ENCODE measurements around the gene MRPL53.

MRPL53 gene

DNA sequence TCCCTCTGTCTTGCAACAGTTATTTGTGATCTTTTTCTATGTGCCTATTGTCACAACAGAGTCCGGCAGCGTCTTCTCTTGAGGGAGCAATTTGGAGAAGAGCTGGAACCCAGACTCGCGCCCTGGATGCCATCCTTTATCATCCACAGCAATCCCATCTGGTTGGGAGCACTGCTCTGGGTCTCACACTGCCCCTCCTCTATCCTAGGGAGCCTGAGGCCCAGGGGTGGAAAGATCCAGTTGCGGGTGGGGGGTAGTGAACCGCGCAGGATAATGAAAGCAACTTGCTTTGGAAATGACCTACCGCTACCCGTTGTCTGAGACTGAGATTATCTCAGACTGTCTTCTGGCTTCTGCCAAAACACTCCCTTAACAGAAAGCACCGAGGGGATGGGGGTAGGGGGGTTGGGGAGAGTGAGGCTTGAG is 13.5 kb downstream of the MRPL53 start:
- ChIA-PET CTCF (interaction anchor here (1.0 kb wide), 1 partner anchor 25 kb away, joined by 3 read pairs; no protein-coding TSS in a partner anchor), POLR2A (interaction anchor here (1.1 to 8.2 kb wide), 15 partner anchors 9 to 133 kb away, joined by 3 to 81 read pairs (median 10); partner anchors contain the start of genes AUP1, C2orf81, CCDC142 and HTRA2)
- TF ChIP-seq SUZ12 (IDR thresholded peaks at IDR 0.05): no peak
- TF ChIP-seq LEF1 (IDR thresholded peaks at IDR 0.05; ENCODE audit: borderline replicate concordance): no peak
- no peak for TF ChIP-seq TARDBP (IDR thresholded peaks at IDR 0.05)
- TF ChIP-seq, protein P1, sequence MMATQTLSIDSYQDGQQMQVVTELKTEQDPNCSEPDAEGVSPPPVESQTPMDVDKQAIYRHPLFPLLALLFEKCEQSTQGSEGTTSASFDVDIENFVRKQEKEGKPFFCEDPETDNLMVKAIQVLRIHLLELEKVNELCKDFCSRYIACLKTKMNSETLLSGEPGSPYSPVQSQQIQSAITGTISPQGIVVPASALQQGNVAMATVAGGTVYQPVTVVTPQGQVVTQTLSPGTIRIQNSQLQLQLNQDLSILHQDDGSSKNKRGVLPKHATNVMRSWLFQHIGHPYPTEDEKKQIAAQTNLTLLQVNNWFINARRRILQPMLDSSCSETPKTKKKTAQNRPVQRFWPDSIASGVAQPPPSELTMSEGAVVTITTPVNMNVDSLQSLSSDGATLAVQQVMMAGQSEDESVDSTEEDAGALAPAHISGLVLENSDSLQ (IDR thresholded peaks at IDR 0.05): no peak
- TF ChIP-seq CTBP1 (IDR thresholded peaks at IDR 0.05; ENCODE audit: borderline replicate concordance): no peak
- TF ChIP-seq FOXK2 (IDR thresholded peaks at IDR 0.05): no peak
- no peak for TF ChIP-seq BHLHE40 (IDR thresholded peaks at IDR 0.05; ENCODE audit: borderline replicate concordance)
- no peak for TF ChIP-seq ARNT (IDR thresholded peaks at IDR 0.05)
- TF ChIP-seq HDGF (IDR thresholded peaks at IDR 0.05; ENCODE audit: borderline replicate concordance): no peak
- DNase-seq (ENCODE audit: extremely low spot score): no peak

DNA sequence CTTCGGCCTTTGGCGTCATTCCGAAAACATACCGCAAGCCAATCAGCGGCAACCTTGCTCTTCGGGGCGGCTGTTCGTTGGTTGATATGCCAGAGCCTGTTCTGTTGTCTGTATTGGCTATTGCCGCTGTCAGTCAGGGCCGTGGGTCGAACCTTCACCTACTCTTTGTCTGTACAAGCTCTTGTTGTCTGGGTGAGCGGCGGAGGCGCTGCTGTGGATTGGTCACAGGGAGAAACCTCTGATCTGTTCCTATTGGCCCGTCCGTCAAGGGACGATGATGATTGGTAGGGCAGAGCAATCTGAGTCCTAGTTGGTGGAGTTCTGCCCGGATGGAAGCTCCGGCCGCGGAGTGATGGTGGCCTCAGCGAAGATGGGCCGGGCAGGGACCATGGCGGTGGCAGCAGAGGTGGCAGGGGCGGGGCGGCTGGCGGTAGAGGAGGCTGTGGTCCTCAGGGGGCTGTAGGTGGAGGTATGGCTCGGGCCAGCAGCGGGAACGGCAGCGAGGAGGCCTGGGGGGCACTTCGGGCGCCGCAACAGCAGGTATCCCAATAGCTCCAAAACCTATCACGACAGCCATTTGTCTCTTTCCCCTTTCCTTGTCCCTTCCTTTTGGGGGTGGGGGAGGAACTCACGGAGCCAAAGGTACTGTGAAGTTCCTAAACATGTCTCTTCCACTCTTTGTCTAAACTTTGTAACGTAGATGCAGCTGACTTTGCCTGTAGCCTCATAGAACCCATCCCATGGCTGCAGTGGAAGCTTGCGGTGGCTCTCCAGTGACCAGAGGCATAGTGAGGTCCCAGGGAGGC is 14.1 kb downstream of the MRPL53 start, which contains the start of gene WBP1:
WBP1 (plus strand) TSS at position 307 of the 806 bp plus-strand sequence; CDS start at position 472, 165 bp downstream.
- peak; percentile 93 for DNase-seq (ENCODE audit: extremely low spot score)
- ChIA-PET POLR2A (interaction anchor here (0.5 to 8.2 kb wide), 21 partner anchors 10 to 197 kb away, joined by 3 to 81 read pairs (median 6); partner anchors contain the start of genes AUP1, C2orf81, CCDC142 and HTRA2), CTCF (interaction anchor here (1.0 kb wide), 2 partner anchors 25 to 73 kb away, joined by 3 read pairs; no protein-coding TSS in a partner anchor)
- TF ChIP-seq CTBP1 (IDR thresholded peaks at IDR 0.05; ENCODE audit: borderline replicate concordance): no peak
- peak; percentile 69; the same call in 1 of the 2 replicates for TF ChIP-seq FOXM1 (IDR thresholded peaks at IDR 0.05; ENCODE audit: borderline replicate concordance)
- 0 out of 2 replicates have a peak, but pooled peaks have one; percentile 19 for TF ChIP-seq L3MBTL2 (conservative IDR thresholded peaks at IDR 0.05)
- TF ChIP-seq, protein P1 (IDR thresholded peaks at IDR 0.05): peak; percentile 100

DNA sequence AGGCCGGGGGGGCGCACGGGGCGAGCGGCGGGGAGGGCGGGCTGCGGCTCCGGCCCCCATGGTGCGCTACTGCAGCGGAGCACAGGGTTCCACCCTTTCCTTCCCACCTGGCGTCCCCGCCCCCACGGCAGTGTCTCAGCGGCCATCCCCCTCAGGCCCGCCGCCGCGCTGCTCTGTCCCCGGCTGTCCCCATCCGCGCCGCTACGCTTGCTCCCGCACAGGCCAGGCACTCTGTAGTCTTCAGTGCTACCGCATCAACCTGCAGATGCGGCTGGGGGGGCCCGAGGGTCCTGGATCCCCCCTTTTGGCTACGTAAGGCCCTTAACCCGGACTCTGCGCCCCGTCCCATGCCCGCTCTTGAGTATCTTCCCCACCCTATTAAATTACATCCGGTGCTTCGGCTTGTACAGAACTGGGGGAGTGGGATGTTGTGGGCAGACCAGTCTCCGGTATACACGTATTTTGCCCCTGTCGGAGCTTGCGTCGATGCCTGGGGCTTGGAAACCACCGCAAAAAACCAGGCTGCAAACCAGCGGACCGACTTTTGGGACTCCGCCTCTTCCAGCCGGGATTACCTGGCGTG is 14.8 kb downstream of the MRPL53 start:
- peak; percentile 28 for DNase-seq (ENCODE audit: extremely low spot score)
- no peak for TF ChIP-seq BHLHE40 (IDR thresholded peaks at IDR 0.05; ENCODE audit: borderline replicate concordance)
- no peak for TF ChIP-seq ELF4 (IDR thresholded peaks at IDR 0.05)
- no peak for TF ChIP-seq FOXM1 (IDR thresholded peaks at IDR 0.05; ENCODE audit: borderline replicate concordance)
- TF ChIP-seq L3MBTL2 (conservative IDR thresholded peaks at IDR 0.05): no peak
- TF ChIP-seq ARNT (IDR thresholded peaks at IDR 0.05): no peak
- TF ChIP-seq, protein P1 (IDR thresholded peaks at IDR 0.05): no peak
- no peak for TF ChIP-seq NFRKB (IDR thresholded peaks at IDR 0.05)
- no peak for TF ChIP-seq FOXA1 (IDR thresholded peaks at IDR 0.05)
- TF ChIP-seq LEF1 (IDR thresholded peaks at IDR 0.05; ENCODE audit: borderline replicate concordance): no peak
- CTCF ChIA-PET: interaction anchor here (1.0 kb wide), 2 partner anchors 26 to 74 kb away, joined by 3 read pairs; no protein-coding TSS in a partner anchor
- POLR2A ChIA-PET: interaction anchor here (0.5 to 8.2 kb wide), 20 partner anchors 10 to 196 kb away, joined by 3 to 81 read pairs (median 6); partner anchors contain the start of genes AUP1, C2orf81, CCDC142 and HTRA2

DNA sequence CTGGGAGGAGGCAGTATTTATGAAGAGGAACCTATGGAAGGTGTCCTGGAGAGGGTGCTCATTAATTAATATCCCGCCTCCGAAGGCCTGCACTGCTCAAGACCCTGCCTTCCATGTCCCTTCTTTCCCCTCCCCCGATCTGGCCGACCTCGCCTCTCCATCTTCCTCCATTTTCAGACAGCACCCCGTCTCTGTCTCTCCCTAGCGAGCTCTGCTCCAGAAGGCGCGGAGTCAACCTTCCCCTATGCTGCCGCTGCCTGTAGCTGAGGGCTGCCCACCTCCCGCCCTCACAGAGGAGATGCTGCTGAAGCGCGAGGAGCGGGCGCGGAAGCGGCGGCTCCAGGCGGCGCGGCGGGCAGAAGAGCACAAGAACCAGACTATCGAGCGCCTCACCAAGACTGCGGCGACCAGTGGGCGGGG is 15.3 kb downstream of the MRPL53 start:
- CTCF ChIA-PET: no interaction called here
- DNase-seq (ENCODE audit: extremely low spot score): peak; percentile 16
- POLR2A ChIA-PET: interaction anchor here (0.8 to 8.2 kb wide), 11 partner anchors 10 to 66 kb away, joined by 3 to 81 read pairs (median 9); partner anchors contain the start of genes C2orf81, CCDC142, MRPL53 and TTC31
- TF ChIP-seq LEF1 (IDR thresholded peaks at IDR 0.05; ENCODE audit: borderline replicate concordance): no peak
- TF ChIP-seq, protein P1 (IDR thresholded peaks at IDR 0.05): no peak
- no peak for TF ChIP-seq HDGF (IDR thresholded peaks at IDR 0.05; ENCODE audit: borderline replicate concordance)
- TF ChIP-seq L3MBTL2 (conservative IDR thresholded peaks at IDR 0.05): no peak
- TF ChIP-seq CTBP1 (IDR thresholded peaks at IDR 0.05; ENCODE audit: borderline replicate concordance): no peak
- no peak for TF ChIP-seq SP1 (IDR thresholded peaks at IDR 0.05)

DNA sequence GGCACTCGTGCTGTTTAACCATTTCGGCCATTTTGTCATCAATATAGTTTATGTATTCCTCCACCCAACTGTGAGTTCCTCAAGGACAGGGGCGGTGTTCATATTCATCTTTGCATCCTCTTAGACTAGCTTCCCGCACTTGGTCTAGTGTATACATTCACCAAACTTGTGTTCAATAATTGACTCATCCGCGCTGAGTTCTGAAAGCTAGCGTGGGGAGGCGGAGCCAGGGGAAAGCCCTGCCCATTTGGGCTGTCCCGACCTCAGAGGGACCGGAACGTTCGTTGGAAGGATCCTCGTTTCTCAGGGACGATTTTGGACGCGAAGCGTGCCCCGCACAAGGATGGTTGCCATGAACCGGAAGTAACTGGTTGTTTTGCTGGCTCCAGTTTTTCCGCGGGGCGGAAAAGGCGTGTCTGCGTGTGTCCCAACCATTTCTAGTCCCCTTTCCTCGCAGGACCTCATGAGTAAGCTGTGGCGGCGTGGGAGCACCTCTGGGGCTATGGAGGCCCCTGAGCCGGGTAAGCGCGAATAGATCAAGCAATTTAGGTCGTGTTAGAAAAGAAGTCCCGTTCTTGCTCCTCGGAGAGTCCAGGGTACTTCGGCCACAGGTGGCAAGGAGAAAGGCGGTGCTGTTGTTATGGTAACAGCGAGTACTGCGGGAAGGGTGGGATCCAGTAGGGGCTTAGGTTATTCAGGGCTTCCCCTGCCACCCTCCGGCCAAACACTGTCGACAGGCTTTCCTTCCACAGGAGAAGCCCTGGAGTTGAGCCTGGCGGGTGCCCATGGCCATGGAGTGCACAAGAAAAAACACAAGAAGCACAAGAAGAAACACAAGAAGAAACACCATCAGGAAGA is 17.6 kb downstream of the MRPL53 start, which contains the start of gene INO80B:
INO80B (plus strand) TSS at position 434 of the 858 bp plus-strand sequence; CDS start at position 464, 30 bp downstream.
- CTCF ChIA-PET: interaction anchor here (1.0 kb wide), 1 partner anchor 54 kb away, joined by 3 read pairs; no protein-coding TSS in a partner anchor
- POLR2A ChIA-PET: interaction anchor here (0.8 to 8.2 kb wide), 14 partner anchors 10 to 135 kb away, joined by 3 to 81 read pairs (median 5); partner anchors contain the start of genes AUP1, C2orf81, HTRA2 and MOGS
- TF ChIP-seq, protein P1 (IDR thresholded peaks at IDR 0.05): peak; percentile 66
- TF ChIP-seq L3MBTL2 (conservative IDR thresholded peaks at IDR 0.05) (peak; percentile 27), ELF4 (IDR thresholded peaks at IDR 0.05) (peak; percentile 88), CTBP1 (IDR thresholded peaks at IDR 0.05; ENCODE audit: borderline replicate concordance) (peak; percentile 88), ARNT (IDR thresholded peaks at IDR 0.05) (no peak), NFRKB (IDR thresholded peaks at IDR 0.05) (peak; percentile 77), ZNF384 (IDR thresholded peaks at IDR 0.05) (no peak)
- peak; percentile 82 for DNase-seq (ENCODE audit: extremely low spot score)
